Left renal cortex interstitium (tissue), 4 donors: ENCODE data around the gene RTN1. TPM values are rescaled to one million over a fixed set of nuclear protein-coding genes. Genes with fewer than 3 reads are reported as not detected.

ENCODE experiments used
- DNase-seq, 4 donors: peaks; one replicate each; pipeline ENCODE4 v3.0.0-alpha.2; 2013; ENCODE audit warnings: low read depth in 4 of 4, low spot score in 2 of 4, missing footprints in 1 of 4
- polyA plus RNA-seq, 4 donors: library from polyadenylated mRNA; unstranded; fragments of 120-200 nt; gene quantifications; one replicate each; pipeline ENCODE4 v1.2.1, GENCODE V29; 2013; ENCODE audit not compliant: insufficient read length in 4 of 4

The RTN1 gene
- polyA plus RNA-seq, 4 donors = 3.3 to 5.3 (median 3.9) TPM

DNA sequence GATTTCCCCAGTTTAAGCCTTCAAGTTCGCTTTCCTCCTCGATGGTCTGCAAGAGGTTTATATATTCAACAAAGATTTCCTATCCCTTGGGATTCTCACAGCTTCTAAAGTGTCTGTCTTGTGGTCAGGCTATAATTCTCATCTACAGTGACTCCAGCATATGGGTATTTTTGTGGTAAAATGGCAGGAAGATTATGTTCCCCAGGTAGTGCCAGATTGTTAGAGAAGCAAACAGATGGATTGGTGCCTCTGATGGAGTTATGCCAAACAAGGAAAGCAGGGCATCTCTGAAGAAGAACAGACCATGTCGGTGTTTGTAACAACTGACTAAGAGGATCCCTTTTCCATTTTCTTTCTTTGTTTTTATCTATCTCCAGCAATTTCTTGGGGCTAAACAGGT is 288.4 kb downstream of the RTN1 start:
- DNase-seq = no peak

GRCh38 chr14:59580911-59581310 is 289.7 kb downstream of the RTN1 start:
- no peak for DNase-seq

DNA sequence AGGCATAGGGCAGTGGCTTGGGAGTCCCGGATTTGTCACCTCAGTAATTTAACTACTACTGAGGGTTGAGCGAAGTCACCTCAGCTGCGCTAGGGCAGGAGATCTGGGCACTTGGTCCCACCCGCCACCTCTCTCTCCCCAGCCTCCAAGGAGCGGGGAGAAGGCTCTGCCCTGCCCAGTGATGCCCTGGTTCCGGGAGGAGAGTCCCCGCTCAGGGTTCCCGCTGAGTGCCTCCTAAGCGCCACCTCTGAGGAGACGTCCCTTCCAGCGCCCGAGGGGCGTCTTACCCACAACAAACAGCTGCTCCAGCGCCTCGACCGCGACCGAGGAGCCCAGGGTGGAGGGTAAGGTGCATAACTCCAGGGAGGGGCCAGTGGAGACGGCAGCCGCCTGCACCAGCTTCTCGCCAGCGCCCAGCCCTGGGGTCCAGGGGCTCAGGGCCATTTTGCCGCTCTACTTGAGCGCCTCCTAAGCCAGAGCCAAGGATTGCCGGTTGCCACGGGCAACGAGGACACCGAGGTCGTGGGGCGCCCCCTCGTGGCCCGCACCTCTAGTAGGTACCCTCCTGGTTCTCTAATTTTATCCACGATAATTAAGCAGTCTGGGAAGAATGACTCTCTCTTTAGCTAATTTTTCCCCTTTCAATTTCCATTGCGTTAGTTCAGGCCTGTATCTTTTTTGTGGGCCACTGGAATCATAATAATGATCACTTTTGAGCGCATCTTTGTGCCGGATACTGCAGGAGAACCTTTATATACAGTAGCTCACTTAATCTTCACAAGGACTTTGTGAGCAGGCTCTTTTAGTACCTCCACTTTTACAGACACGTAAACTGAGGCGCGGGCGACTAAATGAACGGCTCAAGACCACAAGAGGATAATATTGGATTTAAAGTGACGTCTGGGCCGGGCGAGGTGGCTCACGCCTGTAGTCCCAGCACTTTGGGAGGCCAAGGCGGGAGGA is 294.0 kb downstream of the RTN1 start, which contains the start of gene CCDC175:
Gene CCDC175, minus strand, starts transcription at position 481 of the 963 bp plus-strand sequence. Its CDS starts 37 bp downstream, at position 444.
- DNase-seq = peak; percentile 64 to 88 (median 82)

GRCh38 chr14:59570122-59570521 is 300.5 kb downstream of the RTN1 start:
- no peak for DNase-seq

- DNase-seq = no peak
Measured at GRCh38 chr14:59566725-59567124, 303.9 kb downstream of the RTN1 start.

GRCh38 chr14:59566296-59566695 is 304.3 kb downstream of the RTN1 start:
- no peak for DNase-seq

GRCh38 chr14:59565087-59565486 is 305.5 kb downstream of the RTN1 start:
- no peak for DNase-seq

DNA sequence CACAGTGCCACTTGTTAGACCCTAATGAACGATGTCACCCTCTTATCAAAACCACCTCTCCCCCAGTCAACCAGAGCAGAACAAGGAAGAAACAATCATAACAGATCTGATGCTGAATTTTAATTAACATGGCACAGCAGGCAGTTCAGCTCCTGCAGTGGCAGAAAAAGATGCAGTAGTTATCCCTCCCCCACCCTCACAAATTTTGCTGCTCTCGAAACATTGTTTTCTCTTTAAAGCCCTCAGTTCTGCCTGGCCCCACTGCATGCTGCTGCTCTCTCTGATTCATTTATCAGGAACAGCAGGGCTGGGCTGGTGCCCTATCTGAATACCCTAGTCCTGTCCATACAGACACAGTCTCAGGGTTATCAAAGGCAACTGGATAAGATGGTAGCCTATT is 306.2 kb downstream of the RTN1 start:
- no peak for DNase-seq

- DNase-seq = no peak
Measured at GRCh38 chr14:59547310-59547709, 323.3 kb downstream of the RTN1 start.

Other genes starting within 250 kb of the RTN1 start
- 1 to 10 TPM; 1.8 to 3.5 (median 2.5) TPM for gene LRRC9, start 49.4 kb upstream of the RTN1 start, polyA plus RNA-seq
- gene PCNX4, start 221.1 kb upstream of the RTN1 start, polyA plus RNA-seq = 100 to 1,000 TPM in 1 of 4 donors, 10 to 100 TPM in 3; 78.7 to 116 (median 86.2) TPM